HUES48 (cell line): ENCODE measurements around the gene GPR35.

Source experiments
- H3K27ac ChIP-seq: one replicate; pipeline ENCODE4 v1.7.0; 2013; ENCODE audit warnings: low read depth, low read length, inconsistent platforms
- H3K27me3 ChIP-seq: 2 replicates; pipeline ENCODE4 v1.6.1; 2013; ENCODE audit warnings: mild to moderate bottlenecking, low read length; ENCODE audit not compliant: control insufficient read depth, insufficient read depth
- H3K36me3 ChIP-seq: 2 replicates; pipeline ENCODE4 v1.6.1; 2013; ENCODE audit warnings: low read length; ENCODE audit not compliant: control insufficient read depth, insufficient read depth
- H3K4me1 ChIP-seq: 2 replicates; pipeline ENCODE4 v1.6.1; 2013; ENCODE audit warnings: mild to moderate bottlenecking, low read length; ENCODE audit not compliant: control insufficient read depth, insufficient read depth
- H3K4me3 ChIP-seq: 2 replicates; pipeline ENCODE4 v1.5.1; 2013; ENCODE audit warnings: mild to moderate bottlenecking, low read depth, low read length
- H3K9ac ChIP-seq: 2 replicates; pipeline ENCODE4 v1.6.1; 2013; ENCODE audit warnings: mild to moderate bottlenecking, low read depth, low read length, moderate library complexity
- H3K9me3 ChIP-seq: 2 replicates; pipeline ENCODE4 v1.6.1; 2013; ENCODE audit warnings: low read length; ENCODE audit not compliant: control insufficient read depth, insufficient read depth

Gene GPR35

DNA sequence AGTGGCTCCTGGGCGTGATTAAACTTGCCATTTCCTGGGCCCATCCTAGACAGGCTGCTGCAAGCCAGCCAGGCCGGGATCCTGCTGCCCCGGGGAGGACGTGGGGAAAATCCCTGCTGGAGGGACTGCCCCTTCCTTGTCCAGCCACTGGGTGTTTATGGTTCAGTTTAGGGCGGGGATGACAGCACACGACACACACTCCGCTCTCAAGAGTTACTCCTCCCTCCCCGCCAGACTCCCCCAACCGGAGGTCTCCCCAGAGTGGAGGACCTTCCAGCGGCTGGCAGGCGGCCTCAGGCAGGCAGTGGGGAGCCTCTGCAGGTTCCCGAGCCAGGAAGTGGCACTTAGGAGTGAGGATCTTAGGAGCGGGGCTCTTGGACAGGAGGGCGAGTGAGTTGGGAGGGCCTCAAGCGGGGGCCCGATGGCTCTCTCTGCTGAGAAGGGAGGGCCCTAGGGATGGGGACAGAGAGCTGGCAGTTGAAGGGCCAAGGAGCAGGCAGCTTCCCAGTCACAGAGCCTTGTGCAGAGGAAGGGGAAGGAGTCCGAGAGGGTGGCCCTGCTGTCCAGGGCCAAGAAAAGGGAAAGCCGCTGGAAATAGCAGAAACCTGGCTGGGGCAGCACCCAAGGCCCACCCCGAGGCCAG, 5.7 kb upstream of the GPR35 start:
- Histone ChIP-seq H3K36me3 (no peaks in the 10 kb centered on the region), H3K27ac (no peak overlapping the region), H3K4me3 (no peak overlapping the region), H3K27me3 (no peaks in the 10 kb centered on the region), H3K9ac (no peak overlapping the region), H3K9me3 (peaks cover 34% of the 10 kb centered on the region), H3K4me1 (no peaks in the 10 kb centered on the region)

DNA sequence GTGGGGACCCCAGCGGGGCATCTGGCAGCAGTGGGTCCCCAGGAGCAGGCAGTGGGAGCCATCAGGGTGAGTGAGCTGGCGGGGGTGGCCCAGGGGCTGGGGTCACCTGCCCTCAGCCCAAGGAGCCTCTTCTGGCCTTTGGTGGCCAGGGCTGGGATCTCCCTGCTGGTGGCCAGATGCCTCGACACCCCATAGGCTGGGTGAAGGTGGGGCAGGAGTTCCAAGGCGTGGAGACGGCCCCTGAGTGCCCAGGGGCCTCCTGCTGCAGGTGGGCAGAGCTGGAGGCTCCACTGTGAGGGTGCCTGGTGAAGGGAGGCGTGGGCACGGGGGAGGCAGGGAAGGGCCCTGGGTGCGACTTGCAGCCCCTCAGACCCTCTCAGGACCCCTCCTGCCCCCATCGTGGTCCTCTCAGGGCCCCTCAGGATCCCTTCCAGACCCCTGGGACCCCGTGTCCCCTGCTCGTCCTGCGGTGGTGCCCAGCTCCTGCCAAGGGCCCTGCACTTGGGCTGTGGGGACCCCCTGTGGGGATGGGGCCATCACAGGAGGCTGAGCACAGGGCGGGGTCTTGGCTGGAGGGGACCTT, 5.0 kb upstream of the GPR35 start:
- no peaks in the 10 kb centered on the region for H3K27me3 ChIP-seq
- H3K36me3 ChIP-seq = no peaks in the 10 kb centered on the region
- no peak overlapping the region for H3K4me3 ChIP-seq
- peaks cover 31% of the 10 kb centered on the region for H3K9me3 ChIP-seq
- no peak overlapping the region for H3K9ac ChIP-seq
- H3K4me1 ChIP-seq = no peaks in the 10 kb centered on the region
- H3K27ac ChIP-seq = no peak overlapping the region

DNA sequence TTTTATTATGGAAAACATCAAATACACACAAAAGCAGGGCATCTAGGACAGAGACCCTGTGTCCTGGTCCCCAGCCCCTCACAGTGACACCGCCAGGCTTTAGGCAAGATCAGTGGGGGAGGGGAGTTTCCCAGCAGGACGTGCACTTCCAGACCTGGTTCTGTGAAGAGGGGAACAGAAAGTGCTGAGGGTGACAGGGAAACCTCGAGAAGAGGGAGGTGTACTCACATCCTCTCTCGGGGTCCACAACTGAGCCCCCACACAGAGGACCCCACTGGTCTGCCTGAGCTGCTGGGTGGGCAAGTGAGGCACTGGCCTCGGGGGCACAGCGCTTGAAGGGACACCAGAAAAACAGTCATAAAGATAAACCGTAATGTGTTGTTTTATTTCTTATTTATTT, 4.4 kb upstream of the GPR35 start:
- H3K27ac ChIP-seq = no peak overlapping the region
- H3K9me3 ChIP-seq = peaks cover 29% of the 10 kb centered on the region
- no peaks in the 10 kb centered on the region for H3K4me1 ChIP-seq
- no peak overlapping the region for H3K9ac ChIP-seq
- no peaks in the 10 kb centered on the region for H3K27me3 ChIP-seq
- H3K36me3 ChIP-seq = no peaks in the 10 kb centered on the region
- no peak overlapping the region for H3K4me3 ChIP-seq

DNA sequence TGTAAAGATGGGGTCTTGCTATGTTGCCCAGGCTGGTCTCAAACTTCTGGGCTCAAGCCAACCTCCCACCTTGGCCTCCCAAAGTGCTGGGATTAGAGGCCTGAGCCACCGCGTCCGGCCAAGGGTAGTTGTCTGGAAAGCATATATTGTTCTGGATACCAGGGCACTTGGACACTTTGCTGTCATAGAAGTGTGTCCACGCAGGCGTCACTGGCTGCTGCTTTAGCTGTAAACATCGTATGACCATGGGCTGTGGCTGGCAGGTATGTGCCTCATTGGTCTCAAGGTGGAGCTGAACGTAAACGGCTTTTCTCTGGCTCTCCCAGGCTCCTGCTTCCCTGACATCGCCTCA, 3.2 kb upstream of the GPR35 start:
- H3K4me1 ChIP-seq = no peaks in the 10 kb centered on the region
- H3K36me3 ChIP-seq = no peaks in the 10 kb centered on the region
- H3K27me3 ChIP-seq = no peaks in the 10 kb centered on the region
- H3K27ac ChIP-seq = no peak overlapping the region
- no peak overlapping the region for H3K9ac ChIP-seq
- peaks cover 20% of the 10 kb centered on the region for H3K9me3 ChIP-seq
- H3K4me3 ChIP-seq = no peak overlapping the region

DNA sequence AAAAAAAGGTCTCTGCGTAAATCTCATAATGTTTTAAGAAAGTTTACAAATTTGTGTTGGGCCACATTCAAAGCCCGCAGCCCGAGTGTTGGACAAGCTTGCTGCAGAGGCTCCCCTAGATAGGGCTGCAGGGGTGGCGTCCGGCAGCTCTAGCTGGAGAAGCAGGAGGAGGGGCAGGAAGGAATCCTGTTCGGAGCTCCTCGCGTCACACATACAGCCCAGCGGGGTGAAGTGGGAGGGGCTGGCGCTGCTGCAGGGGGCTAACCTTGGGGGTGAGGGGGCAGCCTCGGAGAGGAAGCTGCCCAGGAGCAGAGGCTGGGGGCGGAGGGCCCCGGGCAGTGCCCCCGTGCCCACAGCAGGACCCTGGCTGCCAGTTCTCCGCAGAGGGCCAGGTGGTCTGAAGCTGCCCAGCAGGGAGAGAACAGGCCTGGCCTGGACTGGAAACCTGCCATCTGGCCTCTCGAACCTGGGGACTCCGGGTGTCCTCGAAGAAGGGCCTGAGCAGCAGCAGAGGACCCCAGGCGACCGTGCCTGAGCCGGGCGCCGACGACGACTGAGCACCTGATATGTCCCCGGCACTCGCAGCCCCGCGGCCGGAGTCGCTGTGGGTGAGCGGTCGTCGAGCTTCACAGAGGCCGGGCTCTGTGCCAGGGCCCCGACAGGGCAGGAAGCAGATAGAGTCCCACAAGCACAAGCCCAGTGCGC, 2.6 kb upstream of the GPR35 start:
- H3K27me3 ChIP-seq = no peaks in the 10 kb centered on the region
- H3K27ac ChIP-seq = no peak overlapping the region
- H3K4me1 ChIP-seq = no peaks in the 10 kb centered on the region
- peaks cover 14% of the 10 kb centered on the region; the same call in 1 of the 2 replicates for H3K9me3 ChIP-seq
- no peak overlapping the region for H3K4me3 ChIP-seq
- H3K9ac ChIP-seq = no peak overlapping the region
- no peaks in the 10 kb centered on the region for H3K36me3 ChIP-seq

DNA sequence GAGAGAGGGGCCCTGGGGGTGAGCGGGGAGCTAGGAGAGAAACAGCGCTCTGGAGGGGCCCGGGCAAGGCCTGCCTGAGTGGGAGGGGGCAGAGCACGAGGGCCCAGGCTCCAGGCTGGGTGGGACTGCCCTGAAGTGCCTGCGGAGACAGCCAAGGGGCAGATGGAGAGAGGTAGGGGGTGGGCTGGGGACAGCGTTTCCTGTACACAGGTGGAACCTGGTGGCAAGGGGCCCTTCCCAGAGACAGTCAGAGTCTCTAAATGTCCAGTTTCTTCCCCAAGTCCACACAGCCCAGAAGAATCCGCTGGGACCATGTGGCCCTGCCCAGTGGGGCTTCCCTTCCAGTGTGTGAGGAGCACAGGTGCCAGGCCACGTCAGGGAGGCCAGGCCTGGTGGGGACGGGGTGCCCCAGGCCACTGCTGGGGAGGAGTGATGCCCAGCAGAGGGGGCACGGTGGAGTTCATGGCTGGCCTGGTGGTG, 1.7 kb upstream of the GPR35 start:
- Histone ChIP-seq H3K9ac (no peak overlapping the region), H3K4me3 (no peak overlapping the region), H3K4me1 (no peaks in the 10 kb centered on the region), H3K9me3 (0 out of 2 replicates have a peak, but pooled peaks cover 7% of the 10 kb centered on the region), H3K36me3 (no peaks in the 10 kb centered on the region), H3K27ac (no peak overlapping the region), H3K27me3 (no peaks in the 10 kb centered on the region)

DNA sequence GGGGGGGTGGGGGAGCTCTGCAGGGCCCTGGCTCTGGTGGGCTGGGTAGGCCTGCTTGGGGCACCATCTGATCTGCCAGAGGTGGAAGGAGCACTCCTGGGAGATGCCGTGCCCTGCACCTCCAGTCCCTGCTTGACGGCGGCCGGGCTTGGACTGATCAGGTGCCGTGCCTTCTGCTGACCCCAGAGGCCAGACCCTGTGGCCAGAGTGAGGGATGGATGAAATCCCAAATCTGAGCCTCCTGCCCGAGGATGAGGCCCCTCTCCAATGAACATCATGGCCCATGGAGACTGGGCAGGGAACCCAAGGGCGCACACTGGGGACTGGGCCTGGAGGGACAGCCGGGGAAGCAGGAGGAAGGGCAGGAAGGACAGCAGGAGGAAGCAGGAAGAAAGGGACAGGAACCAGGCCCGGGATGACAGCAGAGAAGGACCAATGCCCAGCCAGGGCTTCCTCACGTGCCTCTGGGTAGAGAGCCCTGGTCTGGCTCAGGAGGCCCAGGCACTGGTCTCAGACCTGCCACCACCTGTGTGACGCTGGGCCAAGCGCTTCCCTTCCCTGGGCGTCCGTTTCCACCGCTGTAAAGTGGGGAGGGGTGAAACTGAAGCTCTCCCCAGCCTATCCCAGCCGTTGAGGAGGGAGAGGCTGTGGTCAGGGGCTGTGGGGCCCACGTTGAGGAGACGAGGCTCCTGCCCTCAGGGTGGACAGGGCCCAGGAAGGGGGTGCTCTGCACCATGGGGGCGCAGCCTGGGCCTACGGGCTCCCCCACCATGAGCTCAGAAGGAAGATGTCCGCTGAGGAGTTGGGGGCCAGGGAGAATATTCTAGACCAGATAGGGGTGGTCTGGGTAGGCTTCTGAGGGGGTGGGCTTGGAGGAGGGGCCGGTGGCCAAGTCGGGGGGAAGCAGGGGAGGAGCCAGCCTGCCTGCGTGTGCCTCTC, 1.0 kb upstream of the GPR35 start:
- 0 out of 2 replicates have a peak, but pooled peaks cover 3% of the 10 kb centered on the region for H3K9me3 ChIP-seq
- H3K4me3 ChIP-seq = no peak overlapping the region
- H3K27ac ChIP-seq = no peak overlapping the region
- no peaks in the 10 kb centered on the region for H3K36me3 ChIP-seq
- no peaks in the 10 kb centered on the region for H3K27me3 ChIP-seq
- no peaks in the 10 kb centered on the region for H3K4me1 ChIP-seq
- no peak overlapping the region for H3K9ac ChIP-seq

GRCh38 chr2:240626531-240627300, 1.4 kb downstream of the GPR35 start:
- H3K27me3 ChIP-seq = no peaks in the 10 kb centered on the region
- H3K9me3 ChIP-seq = 0 out of 2 replicates have a peak, but pooled peaks cover 2% of the 10 kb centered on the region
- no peak overlapping the region for H3K27ac ChIP-seq
- H3K4me3 ChIP-seq = no peak overlapping the region
- no peaks in the 10 kb centered on the region for H3K4me1 ChIP-seq
- no peaks in the 10 kb centered on the region for H3K36me3 ChIP-seq
- no peak overlapping the region for H3K9ac ChIP-seq

- Histone ChIP-seq H3K4me1 (no peaks in the 10 kb centered on the region), H3K36me3 (no peaks in the 10 kb centered on the region), H3K27me3 (no peaks in the 10 kb centered on the region), H3K9ac (no peak overlapping the region), H3K9me3 (peaks cover 13% of the 10 kb centered on the region; the same call in 1 of the 2 replicates), H3K4me3 (no peak overlapping the region), H3K27ac (no peak overlapping the region)
These were observed 2.6 kb downstream of the GPR35 start for GRCh38 chr2:240627736-240628506.

DNA sequence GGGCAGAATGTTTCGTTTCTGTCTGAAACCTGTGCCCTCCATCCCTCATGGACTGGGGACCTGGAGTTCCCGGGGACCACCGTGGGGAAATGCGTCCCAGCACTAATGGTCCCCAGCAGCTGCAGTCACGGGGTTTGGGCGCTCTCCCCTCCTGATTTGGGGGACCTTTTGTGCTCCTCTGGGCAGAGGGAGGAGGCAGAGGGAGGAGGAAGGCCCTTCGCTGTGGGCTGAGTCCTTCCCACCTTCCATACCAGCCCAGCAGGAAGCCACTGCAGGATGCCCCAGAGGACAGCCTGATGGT, 3.2 kb downstream of the GPR35 start:
- no peak overlapping the region for H3K27ac ChIP-seq

More for the DNA sequence above, 3.2 kb downstream of the GPR35 start:
- Histone ChIP-seq H3K9ac (no peak overlapping the region), H3K4me3 (no peak overlapping the region), H3K36me3 (no peaks in the 10 kb centered on the region), H3K4me1 (no peaks in the 10 kb centered on the region), H3K27me3 (no peaks in the 10 kb centered on the region), H3K9me3 (peaks cover 13% of the 10 kb centered on the region; the same call in 1 of the 2 replicates)
